Activated B cell treated with CpG ODN at 0.5 μM for 24 hours (primary cell): Measurements from ENCODE around the gene TMPRSS6. TPM values are rescaled to one million over a fixed set of nuclear protein-coding genes. Genes with fewer than 3 reads are reported as not detected.
"Not testable (repeated sequence)": the region's sequence is repeated elsewhere in the genome, so short reads cannot be mapped to it uniquely, and the experiment has no call there.

Experiments
- ATAC-seq: fragments of 200-7000 bp; cut with Tn5 transposase; one replicate; pipeline ENCODE4 v1.10.0; 2021; ENCODE audit warnings: low read depth, mild to moderate bottlenecking, moderate library complexity
- CTCF ChIA-PET: fragments of 350-600 bp; sonication (Branson Sonifier 250); formaldehyde crosslinking; loops from one replicate; lab custom pipeline; 2021; ENCODE audit warnings: antibody characterized with exemption; lab: Charles Lee
- POLR2A ChIA-PET: fragments of 350-600 bp; sonication (Branson Sonifier 250); formaldehyde crosslinking; loops from one replicate; lab custom pipeline; 2021; ENCODE audit warnings: antibody characterized with exemption; lab: Charles Lee
- DNase-seq: peaks from one replicate; pipeline ENCODE4 v3.0.0; 2022
- H3K27ac Mint-ChIP-seq: one replicate; pipeline ENCODE4 v1.8.0; 2020; ENCODE audit warnings: mixed read lengths
- H3K27me3 Mint-ChIP-seq: one replicate; pipeline ENCODE4 v1.8.0; 2021; ENCODE audit warnings: mixed read lengths
- H3K36me3 Mint-ChIP-seq: one replicate; pipeline ENCODE4 v1.8.0; 2021; ENCODE audit warnings: low read depth, mixed read lengths
- H3K4me1 Mint-ChIP-seq: one replicate; pipeline ENCODE4 v1.8.0; 2021; ENCODE audit warnings: mixed read lengths
- H3K4me3 Mint-ChIP-seq: one replicate; pipeline ENCODE4 v1.8.0; 2020; ENCODE audit warnings: mild to moderate bottlenecking, mixed read lengths
- H3K9me3 Mint-ChIP-seq: one replicate; pipeline ENCODE4 v1.8.0; 2020; ENCODE audit warnings: mixed read lengths
- CTCF ChIP-seq: fragments of 200-600 bp; IDR thresholded peaks from one replicate; pipeline ENCODE4 v1.8.0; 2022; ENCODE audit warnings: antibody characterized with exemption, mild to moderate bottlenecking
- intact Hi-C: fragments of 100-400 bp; cut with micrococcal nuclease; formaldehyde crosslinking; loops from one replicate; pipeline ENCODE4 v1.15.1; 2024
- total RNA-seq: library from RNA; stranded (reverse); gene quantifications from 2 replicates; pipeline ENCODE4 v1.2.3, GENCODE V29; 2022

TMPRSS6 gene
- total RNA-seq, 1 donor from 2014 or later: 5.4 TPM

- H3K27ac Mint-ChIP-seq: no peak overlapping the region
- TF ChIP-seq CTCF: no peak
- no peak for ATAC-seq
- H3K27me3 Mint-ChIP-seq: no peaks in the 10 kb centered on the region
- H3K36me3 Mint-ChIP-seq: no peaks in the 10 kb centered on the region
- POLR2A ChIA-PET: interaction anchor here (0.6 kb wide), 1 partner anchor 108 kb away, joined by 3 read pairs; no protein-coding TSS in a partner anchor
- no peak for DNase-seq
- H3K4me1 Mint-ChIP-seq: peaks cover 25% of the 10 kb centered on the region
- no peaks in the 10 kb centered on the region for H3K9me3 Mint-ChIP-seq
- intact Hi-C loops: loop anchor here (5.0 kb wide), 1 partner anchor 61 kb away; no protein-coding TSS in a partner anchor
- no peak overlapping the region for H3K4me3 Mint-ChIP-seq
- CTCF ChIA-PET: interaction anchor here (0.8 to 3.4 kb wide), 5 partner anchors 11 to 185 kb away, joined by 3 to 16 read pairs (median 3); partner anchors contain the start of gene IL2RB
Measured at GRCh38 chr22:37075822-37076433, 33.6 kb downstream of the TMPRSS6 start.

GRCh38 chr22:37075046-37075445 is 34.5 kb downstream of the TMPRSS6 start:
- DNase-seq (no peak), ATAC-seq (no peak)
- ChIA-PET CTCF (interaction anchor here (0.8 to 3.4 kb wide), 2 partner anchors 124 to 185 kb away, joined by 3 to 16 read pairs; no protein-coding TSS in a partner anchor), POLR2A (no interaction called here)
- Mint-ChIP-seq H3K36me3 (no peaks in the 10 kb centered on the region), H3K27ac (no peak overlapping the region), H3K9me3 (no peaks in the 10 kb centered on the region), H3K4me3 (no peak overlapping the region), H3K4me1 (peaks cover 21% of the 10 kb centered on the region), H3K27me3 (peaks cover 4% of the 10 kb centered on the region)
- intact Hi-C loops: loop anchor here (5.0 kb wide), 1 partner anchor 62 kb away; no protein-coding TSS in a partner anchor
- no peak for TF ChIP-seq CTCF

GRCh38 chr22:37074537-37074936 is 35.0 kb downstream of the TMPRSS6 start:
- Mint-ChIP-seq H3K4me3 (no peak overlapping the region), H3K4me1 (peaks cover 16% of the 10 kb centered on the region), H3K27ac (no peak overlapping the region), H3K27me3 (peaks cover 9% of the 10 kb centered on the region), H3K9me3 (no peaks in the 10 kb centered on the region), H3K36me3 (no peaks in the 10 kb centered on the region)
- CTCF ChIA-PET: interaction anchor here (3.4 kb wide), 1 partner anchor 124 kb away, joined by 16 read pairs; no protein-coding TSS in a partner anchor
- intact Hi-C loops: no loop called here
- TF ChIP-seq CTCF: no peak
- DNase-seq (no peak), ATAC-seq (no peak)
- POLR2A ChIA-PET: no interaction called here

- Mint-ChIP-seq H3K4me1 (no peaks in the 10 kb centered on the region), H3K27me3 (peaks cover 21% of the 10 kb centered on the region), H3K4me3 (no peak overlapping the region), H3K36me3 (no peaks in the 10 kb centered on the region), H3K27ac (no peak overlapping the region), H3K9me3 (no peaks in the 10 kb centered on the region)
- intact Hi-C loops: no loop called here
- ATAC-seq (no peak), DNase-seq (no peak)
- no peak for TF ChIP-seq CTCF
- POLR2A ChIA-PET: no interaction called here
- CTCF ChIA-PET: no interaction called here
Measured at GRCh38 chr22:37072673-37073072, 36.8 kb downstream of the TMPRSS6 start.

- H3K4me3 Mint-ChIP-seq, H3K27ac Mint-ChIP-seq, ATAC-seq, CTCF ChIA-PET, H3K9me3 Mint-ChIP-seq, intact Hi-C loops, H3K4me1 Mint-ChIP-seq, H3K36me3 Mint-ChIP-seq, DNase-seq, POLR2A ChIA-PET: not testable (repeated sequence)
- peaks cover 21% of the 10 kb centered on the region for H3K27me3 Mint-ChIP-seq
Measured at GRCh38 chr22:37071850-37072592, 37.5 kb downstream of the TMPRSS6 start.
